Measurements from ENCODE around the gene ADCY3. TPM values are rescaled to one million over a fixed set of nuclear protein-coding genes. Genes with fewer than 3 reads are reported as not detected.

Gene ADCY3
- total RNA-seq, 1 experiment from 2014 or later: 39.5 TPM

GRCh38 chr2:24824071-24824588, 95.9 kb downstream of the ADCY3 start:
- Histone ChIP-seq H2BK12ac (ENCODE audit: insufficient read length, low read depth, low read length) (no peak overlapping the region), H2BK120ac (ENCODE audit: low read depth, low read length, poor library complexity, severe bottlenecking) (no peak overlapping the region), H3K23me2 (ENCODE audit: insufficient read length, low read depth, low read length, poor library complexity, severe bottlenecking) (no peaks in the 10 kb centered on the region), H2BK5ac (ENCODE audit: insufficient read length, low read length) (no peak overlapping the region), H3K23ac (ENCODE audit: insufficient read length, low read depth, low read length) (no peak overlapping the region), H3K27ac (ENCODE audit: insufficient read length, low read depth, low read length) (no peak overlapping the region), H2BK15ac (ENCODE audit: low read depth, low read length) (no peak overlapping the region), H4K20me1 (ENCODE audit: control insufficient read depth, insufficient read depth, insufficient read length) (no peaks in the 10 kb centered on the region), H3T11ph (ENCODE audit: low read length) (no peak overlapping the region), H3K56ac (ENCODE audit: insufficient read length, low read depth, low read length) (no peak overlapping the region), H3K9me3 (ENCODE audit: control insufficient read depth, low read depth, low read length) (no peaks in the 10 kb centered on the region), H4K91ac (ENCODE audit: insufficient read length, low read depth, low read length) (no peak overlapping the region), H3K18ac (ENCODE audit: insufficient read length, low read depth, low read length) (no peak overlapping the region), H2AFZ (ENCODE audit: low read length) (no peak overlapping the region), H3K4me1 (ENCODE audit: insufficient read depth, low read length) (peaks cover 16% of the 10 kb centered on the region), H3K79me1 (ENCODE audit: insufficient read depth, low read depth, low read length, poor library complexity, severe bottlenecking) (no peaks in the 10 kb centered on the region), H2BK20ac (ENCODE audit: low read depth, low read length, poor library complexity, severe bottlenecking) (no peak overlapping the region), H3K14ac (ENCODE audit: insufficient read depth, low read length) (no peak overlapping the region; the same call in 1 of the 2 replicates), H3K4me2 (ENCODE audit: insufficient read depth, insufficient read length, low read length) (no peak overlapping the region), H4K5ac (ENCODE audit: insufficient read length, low read depth, low read length) (no peak overlapping the region), H4K8ac (replicated peaks; ENCODE audit: insufficient read length, low read depth, low read length) (no peak overlapping the region), H3K9ac (ENCODE audit: extremely low read depth, insufficient read length, low read length) (no peak overlapping the region), H3K79me2 (ENCODE audit: insufficient read depth, low read length) (no peaks in the 10 kb centered on the region), H3K27me3 (ENCODE audit: insufficient read depth, low read length) (no peaks in the 10 kb centered on the region), H2AK5ac (ENCODE audit: insufficient read length, low read length) (no peak overlapping the region), H3K4ac (ENCODE audit: low read depth, low read length) (no peak overlapping the region)
- DNase-seq: peak; percentile 26
- H3K4me3 Mint-ChIP-seq: no peak overlapping the region
- no peak overlapping the region for H3K27ac Mint-ChIP-seq
- H3K27me3 Mint-ChIP-seq (ENCODE audit: low read depth): no peaks in the 10 kb centered on the region; the same call in none of the 2 replicates
- peaks cover 58 to 63% (median 61%) of the 10 kb centered on the region in 3 experiments for H3K36me3 Mint-ChIP-seq (ENCODE audit: insufficient read depth in 1 of 3, low read depth in 3 of 3)
- no CpG with 5 or more reads among the region's 14 CpGs for WGBS (ENCODE audit: extremely low coverage, insufficient read length, low lambda C conversion rate)
- TF ChIP-seq CTCF (conservative IDR thresholded peaks at IDR 0.05): no peak
- H3K9me3 Mint-ChIP-seq: peaks cover 0 to 3% of the 10 kb centered on the region in 2 experiments; a peak in 2 of 5 replicates
- peaks cover 55 to 59% of the 10 kb centered on the region in 2 experiments for H3K4me1 Mint-ChIP-seq

Data from H9 (cell line).